ENCODE measurements around the gene ERC1.

ERC1 gene

GRCh38 chr12:1509413-1510052 lies 518.5 kb downstream of the ERC1 start:
- no peak for DNase-seq (ENCODE audit: low read depth in 2 of 2)

DNA sequence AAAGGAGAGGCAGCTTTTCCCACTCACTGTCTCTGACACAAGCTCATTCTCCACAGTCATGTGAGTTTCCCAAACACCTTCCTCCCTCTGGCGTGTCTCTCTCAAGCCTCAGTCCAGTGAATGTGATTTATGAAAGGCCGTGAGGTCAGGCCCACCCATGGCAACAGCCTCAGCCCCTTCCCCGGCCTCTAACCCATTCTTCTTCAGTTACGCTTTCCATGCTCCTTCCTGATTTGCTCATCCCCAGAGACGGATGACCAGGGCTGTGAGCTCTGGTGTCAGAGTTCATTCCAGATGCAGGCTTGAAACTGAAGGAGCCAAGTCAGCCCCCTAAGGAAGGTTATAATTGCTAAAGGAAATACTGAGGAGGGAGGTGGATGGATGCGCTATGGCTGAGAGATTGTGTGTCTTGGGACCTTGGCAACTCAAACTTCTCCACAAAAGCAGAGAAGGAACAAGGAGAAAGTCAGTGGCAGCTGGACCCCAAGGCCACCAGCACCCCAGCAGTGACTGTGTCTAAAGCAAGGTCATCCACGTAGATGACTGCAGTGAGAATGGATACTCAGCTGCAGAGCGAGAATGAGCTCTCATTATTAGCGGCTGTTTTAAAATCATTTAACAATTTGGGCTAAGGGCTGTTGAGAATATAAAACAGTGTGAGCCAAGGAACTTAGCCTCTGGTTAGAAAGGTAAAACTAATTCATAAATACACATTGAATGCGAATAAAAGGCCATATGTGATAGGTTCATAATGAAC lies 519.2 kb downstream of the ERC1 start:
- no peak for DNase-seq (ENCODE audit: low read depth in 2 of 2)

DNA sequence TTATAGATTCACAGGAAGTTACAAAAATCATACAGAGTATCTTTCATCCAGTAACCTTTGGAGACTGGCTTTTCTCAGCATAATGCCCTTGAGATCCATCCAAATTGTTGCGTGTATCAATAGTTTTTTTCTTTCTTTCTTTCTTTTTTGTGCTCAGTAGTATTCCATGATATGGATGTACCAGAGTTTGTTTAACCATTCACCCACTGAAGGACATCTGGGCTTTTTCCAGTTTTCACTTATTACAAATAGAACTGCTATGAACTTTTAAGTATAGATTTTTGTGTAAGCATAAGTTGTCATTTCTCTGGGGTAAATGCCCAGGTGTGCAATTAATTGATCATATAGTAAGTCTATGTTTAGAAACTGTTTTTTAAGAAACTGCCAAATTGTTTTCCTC lies 524.0 kb downstream of the ERC1 start:
- no peak for DNase-seq (ENCODE audit: low read depth in 2 of 2)

DNA sequence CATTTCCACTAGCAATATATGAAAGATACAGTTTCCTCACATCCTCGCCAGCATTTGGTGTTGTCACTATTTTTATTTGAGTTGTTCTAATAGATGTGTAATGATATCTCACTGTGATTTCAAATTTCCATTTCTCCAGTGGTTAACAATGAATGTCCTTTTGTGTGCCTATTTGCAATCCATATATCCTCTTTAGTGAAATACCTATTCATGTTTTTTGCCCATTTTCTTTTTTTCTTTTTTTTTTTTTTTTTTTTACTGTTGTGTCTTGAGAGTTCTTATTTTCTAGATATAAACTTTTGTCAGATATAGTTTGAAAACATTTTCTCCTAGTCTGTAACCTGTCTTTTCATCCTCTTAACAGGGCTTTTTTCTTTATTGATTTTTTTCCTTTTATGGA lies 524.4 kb downstream of the ERC1 start:
- DNase-seq (ENCODE audit: low read depth in 2 of 2) = no peak

GRCh38 chr12:1517007-1517406 lies 526.0 kb downstream of the ERC1 start:
- no peak for DNase-seq (ENCODE audit: low read depth in 2 of 2)

GRCh38 chr12:1517734-1518525 lies 526.9 kb downstream of the ERC1 start:
- no peak for DNase-seq (ENCODE audit: low read depth in 2 of 2)

GRCh38 chr12:1518591-1519516 lies 527.8 kb downstream of the ERC1 start:
- DNase-seq (ENCODE audit: low read depth in 2 of 2) = no peak

- DNase-seq (ENCODE audit: low read depth in 2 of 2) = no peak
Observed at GRCh38 chr12:1519642-1520041, 528.6 kb downstream of the ERC1 start.

GRCh38 chr12:1523046-1523445 lies 532.0 kb downstream of the ERC1 start:
- no peak for DNase-seq (ENCODE audit: low read depth in 2 of 2)

- DNase-seq (ENCODE audit: low read depth in 2 of 2) = no peak
Observed at GRCh38 chr12:1523558-1524050, 532.6 kb downstream of the ERC1 start.

DNA sequence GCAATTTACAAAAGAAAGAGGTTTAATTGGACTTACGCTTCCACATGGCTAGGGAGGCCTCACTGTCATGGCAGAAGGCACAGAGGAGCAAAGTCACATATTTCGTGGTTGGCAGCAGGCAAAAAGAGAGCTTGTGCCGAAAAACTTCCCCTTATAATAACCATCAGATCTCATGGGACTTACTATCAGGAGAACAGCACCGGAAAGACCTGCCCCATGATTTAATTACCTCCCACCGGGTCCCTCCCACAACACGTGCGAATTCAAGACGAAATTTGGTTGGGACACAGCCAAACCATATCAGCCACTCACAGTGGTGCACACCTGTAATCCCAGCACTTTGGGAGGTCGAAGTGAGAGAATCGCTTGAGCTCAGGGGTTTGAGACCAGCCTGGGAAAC lies 534.8 kb downstream of the ERC1 start:
- DNase-seq (ENCODE audit: low read depth in 2 of 2) = no peak

- DNase-seq (ENCODE audit: low read depth in 2 of 2) = no peak
Observed at GRCh38 chr12:1527789-1528188, 536.8 kb downstream of the ERC1 start.

DNA sequence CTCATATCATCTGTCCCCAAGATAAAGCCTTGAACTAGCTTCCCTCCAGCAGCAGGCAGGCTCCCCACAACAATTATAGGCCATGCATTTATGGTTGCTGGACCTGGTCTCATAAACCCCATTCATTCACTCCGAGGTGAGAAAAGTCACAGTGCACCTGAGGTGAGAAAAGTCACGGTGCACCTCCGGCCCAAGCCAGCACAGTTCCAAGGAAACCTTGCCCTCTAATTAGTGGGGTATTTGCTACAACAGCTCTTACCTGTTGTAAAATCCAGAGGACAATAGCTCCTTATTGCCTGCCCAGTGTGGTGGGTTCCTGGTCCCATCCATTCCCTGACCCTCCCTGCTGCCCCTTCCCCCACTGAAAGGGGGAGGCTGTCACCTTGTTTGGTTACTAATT lies 537.8 kb downstream of the ERC1 start:
- no peak for DNase-seq (ENCODE audit: low read depth in 2 of 2)

DNA sequence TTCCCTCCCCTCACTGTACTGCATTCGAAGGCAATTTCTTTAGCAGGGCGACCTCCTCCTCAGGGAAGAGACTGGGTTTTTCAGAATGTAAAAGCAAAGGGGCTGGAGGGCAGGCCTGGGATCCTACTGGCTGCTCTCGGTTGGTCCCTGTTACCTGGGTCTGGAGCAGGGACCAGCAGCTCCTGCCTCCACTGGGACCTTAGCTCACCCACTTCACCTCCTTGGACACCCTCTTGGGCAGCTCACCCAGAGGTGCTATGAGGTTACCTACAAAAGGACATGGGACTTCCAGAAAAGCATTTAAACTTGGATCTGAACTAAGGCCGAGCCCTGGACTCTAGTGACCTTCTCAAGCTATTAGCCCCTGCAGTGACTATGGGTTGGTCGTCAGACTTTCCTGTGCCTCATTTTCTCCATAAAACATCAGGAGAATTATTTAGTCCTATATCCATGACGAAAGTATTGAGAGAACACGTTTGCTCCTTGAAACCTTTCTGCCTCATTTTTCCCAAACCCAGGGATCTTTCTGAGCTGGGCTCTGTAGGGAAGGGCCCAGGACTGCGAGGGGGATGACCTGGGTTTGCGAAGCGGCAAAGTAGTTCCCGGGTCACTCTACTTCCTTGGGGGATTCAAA lies 538.3 kb downstream of the ERC1 start:
- no peak for DNase-seq (ENCODE audit: low read depth in 2 of 2)

DNA sequence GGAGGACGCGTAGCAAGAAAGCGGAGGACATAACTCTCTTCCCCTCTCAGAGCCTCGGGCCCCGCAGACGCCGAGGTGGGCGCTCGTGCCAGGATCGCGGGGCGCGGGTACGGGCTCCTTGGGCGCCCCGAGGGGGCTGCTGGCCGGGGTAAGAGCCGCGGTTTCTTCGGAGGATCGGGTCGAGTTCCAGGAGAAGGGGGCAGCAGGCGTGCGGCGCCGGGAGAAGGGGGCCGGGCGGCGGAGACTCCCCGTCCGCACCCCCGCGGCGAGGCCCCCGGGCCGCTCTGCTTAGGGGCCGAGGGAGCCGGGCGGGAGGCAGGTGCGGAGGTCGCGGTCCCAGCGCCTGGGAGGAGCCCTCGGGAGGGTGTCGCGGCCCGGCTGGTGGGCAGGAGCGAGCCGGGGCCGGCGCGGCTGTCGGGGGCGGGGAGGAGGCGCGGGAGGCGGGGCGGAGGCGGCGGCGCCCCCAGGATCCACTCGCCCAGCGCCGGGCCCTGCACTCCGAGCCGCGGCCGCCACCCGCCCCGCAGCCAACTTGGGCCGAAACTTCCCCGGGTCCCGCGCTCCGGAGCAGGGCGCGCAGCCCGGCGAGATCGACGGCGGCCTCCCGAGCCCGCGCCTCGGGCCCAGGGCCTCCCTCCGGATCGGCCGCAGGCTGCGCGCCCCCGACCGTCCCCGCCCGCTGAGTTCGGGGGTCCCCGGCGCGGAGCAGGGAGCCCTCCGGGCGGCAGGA lies 539.0 kb downstream of the ERC1 start:
- DNase-seq (ENCODE audit: low read depth in 2 of 2) = no peak

DNA sequence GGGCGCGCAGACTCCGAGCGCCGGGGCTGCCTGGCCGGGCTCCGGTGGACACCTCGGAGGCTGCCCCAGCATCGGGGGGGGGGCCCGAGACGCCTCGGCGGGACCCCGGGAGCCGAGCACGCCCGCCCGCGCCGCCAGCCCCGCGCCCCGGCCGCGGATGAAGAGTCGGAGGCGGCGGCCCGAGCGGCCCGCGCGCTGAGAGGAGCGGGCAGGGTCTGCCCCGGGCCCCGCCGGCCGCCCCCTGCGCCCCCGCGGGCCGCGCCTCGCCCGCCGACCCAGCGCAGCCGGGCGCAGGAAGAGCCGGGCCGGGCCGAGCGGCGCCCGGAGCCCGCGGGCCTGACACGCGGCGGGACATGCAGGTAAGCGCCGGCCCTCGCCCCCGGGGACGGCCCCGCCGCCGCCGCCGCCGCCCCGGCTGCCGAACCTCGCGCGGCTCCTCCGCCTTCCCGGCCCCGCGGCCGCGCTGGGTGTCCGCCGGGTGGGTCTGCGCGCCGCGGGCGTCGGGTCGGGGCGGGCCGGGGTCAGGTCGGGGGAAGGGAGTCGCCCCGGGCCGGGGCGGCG lies 539.6 kb downstream of the ERC1 start:
- DNase-seq (ENCODE audit: low read depth in 2 of 2) = no peak

DNA sequence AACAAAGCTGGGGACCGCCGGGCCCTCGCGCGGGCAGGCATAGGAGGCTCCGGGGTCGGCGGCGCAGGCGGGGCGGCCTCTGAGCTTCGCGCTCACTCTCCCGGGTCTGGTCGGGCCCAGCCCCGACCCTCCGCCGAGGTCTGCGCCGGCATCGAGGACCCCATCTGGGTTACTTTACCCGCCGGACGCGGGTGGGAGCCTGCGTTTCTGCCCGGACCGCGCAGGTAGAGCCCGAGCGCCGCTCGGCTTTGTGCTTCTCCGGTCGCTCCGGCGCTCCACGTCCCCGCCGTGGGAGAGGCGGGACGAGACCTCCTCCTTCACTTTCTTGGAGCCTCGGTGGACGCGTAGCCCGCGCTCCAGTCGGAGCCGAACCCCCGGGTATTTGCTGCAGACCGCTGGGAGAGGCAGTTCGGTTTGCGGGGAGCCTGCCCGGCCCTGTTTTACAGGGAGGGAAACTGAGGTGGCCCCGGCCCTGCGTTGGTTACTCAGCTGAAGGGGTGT lies 540.2 kb downstream of the ERC1 start:
- DNase-seq (ENCODE audit: low read depth in 2 of 2) = no peak

GRCh38 chr12:1531654-1532374 lies 540.8 kb downstream of the ERC1 start:
- DNase-seq (ENCODE audit: low read depth in 2 of 2) = no peak
